Activated CD4-positive, CD25-positive, alpha-beta regulatory T cell (primary cell): ENCODE measurements around the gene SRP72.
"Not testable (repeated sequence)": the region's sequence is repeated elsewhere in the genome, so short reads cannot be mapped to it uniquely, and the experiment has no call there.

Experiments used
- DNase-seq, 4 experiments: peaks; one replicate each; lab custom pipeline; 2025; lab: John Stamatoyannopoulos, UW

SRP72 gene

DNA sequence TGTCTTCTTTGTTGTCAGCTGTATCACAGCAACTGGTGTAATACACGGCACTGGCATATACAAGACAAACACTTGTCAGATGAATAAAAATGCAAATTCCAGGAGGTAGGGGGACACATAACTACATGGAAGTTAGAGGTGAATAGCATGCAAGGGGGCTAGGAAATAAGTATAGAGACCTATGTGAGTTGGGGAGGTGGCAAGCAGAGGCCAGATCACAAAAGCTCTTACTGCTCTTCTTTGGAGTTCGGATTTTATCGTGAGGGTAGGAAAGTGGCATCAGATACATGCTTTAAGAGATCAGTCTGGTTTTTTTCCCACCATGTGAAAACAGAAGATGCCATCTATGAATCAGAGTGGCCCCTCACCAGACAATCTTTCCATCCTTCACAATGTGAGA lies 2.8 kb upstream of the SRP72 start:
- DNase-seq = no peak

- no peak for DNase-seq
Measured at GRCh38 chr4:56465599-56466295, 1.7 kb upstream of the SRP72 start.

DNA sequence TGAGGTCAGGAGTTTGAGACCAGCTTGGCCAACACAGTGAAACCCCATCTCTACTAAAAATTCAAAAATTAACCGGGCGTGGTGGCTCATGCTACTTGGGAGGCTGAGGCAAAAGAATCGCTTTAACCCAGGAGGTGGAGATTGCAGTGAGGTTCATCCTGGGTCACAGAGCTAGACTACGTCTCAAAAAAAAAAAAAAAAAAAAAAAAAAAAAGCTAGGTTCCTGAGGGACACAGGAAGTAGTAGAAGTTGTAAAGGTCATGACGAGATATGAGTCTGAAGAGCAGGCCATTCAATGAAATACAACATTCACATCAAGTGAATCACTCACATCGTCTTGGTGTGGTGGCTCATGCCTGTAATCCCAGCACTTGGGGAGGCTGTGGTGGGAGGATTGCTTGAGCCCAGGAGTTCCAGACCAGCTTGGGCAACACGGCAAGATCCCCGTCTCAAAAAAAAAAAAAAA lies 1.1 kb upstream of the SRP72 start:
- DNase-seq = not testable (repeated sequence)

DNA sequence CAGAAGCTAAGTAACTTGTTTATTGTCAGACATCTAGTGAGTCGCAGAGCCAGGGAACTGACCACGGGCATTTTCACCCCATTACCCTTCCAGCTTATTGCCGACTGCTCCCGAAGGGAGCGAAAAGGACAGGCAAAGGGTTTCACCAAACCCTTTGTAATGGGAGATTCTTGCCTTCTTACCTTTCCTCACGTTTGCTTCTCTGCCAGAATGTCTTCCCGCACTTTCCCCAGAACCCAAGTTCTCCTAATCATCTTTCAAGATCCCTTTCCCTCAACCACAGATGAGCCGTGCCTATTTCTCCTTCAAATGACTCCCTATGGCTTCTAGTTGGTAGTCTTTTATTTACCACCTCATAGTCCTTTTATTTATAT lies 520 bp upstream of the SRP72 start:
- no peak for DNase-seq

DNA sequence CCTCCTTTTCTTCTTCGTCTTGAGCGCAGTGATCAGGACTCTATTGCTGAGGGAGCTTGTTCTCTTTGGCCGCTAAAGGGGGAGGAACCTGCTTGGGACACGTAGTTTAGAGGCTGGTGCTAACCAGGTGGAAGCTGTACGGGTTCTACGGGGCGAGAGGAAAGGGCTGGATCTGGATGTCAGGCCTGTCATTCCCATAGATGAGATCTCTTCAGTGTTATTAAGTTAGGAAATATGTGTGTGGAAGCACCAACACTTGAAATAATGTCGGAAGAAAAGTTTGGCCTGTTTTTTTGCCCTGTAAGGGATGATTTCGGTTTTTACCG lies 643 bp downstream of the SRP72 start:
- peak in 1 of 4 experiments; percentile 2 for DNase-seq

DNA sequence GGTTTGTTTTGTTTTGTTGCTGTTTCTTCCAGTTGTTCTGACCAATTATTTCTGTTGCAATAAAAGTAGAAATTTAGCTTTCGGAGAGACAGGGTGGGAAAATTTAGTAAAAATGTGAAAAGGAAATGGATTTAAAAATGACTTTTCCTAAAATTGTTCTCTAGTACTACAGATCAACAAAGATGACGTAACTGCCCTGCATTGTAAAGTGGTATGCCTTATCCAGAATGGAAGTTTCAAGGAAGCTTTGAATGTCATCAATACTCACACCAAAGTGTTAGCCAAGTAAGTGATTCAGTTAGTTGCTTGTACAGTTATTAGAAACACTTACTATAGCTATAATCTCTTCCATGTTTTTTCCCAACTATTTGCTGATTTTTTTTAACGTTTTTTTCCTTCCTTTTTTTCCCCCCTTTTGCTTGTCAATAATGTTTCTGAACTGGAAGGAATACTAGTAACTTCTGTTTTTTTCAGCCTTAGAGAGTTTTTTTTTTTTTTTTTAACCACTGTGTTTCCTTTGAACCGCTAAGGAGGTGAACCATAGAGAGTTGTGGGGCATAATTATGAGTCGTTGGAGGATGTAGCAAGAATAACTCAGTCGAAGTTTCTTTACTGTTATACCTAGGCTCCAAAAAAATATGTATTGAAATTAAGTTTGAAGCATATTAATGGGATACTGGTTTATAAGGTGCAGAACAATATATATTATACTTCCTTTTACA lies 2.2 kb downstream of the SRP72 start:
- no peak for DNase-seq

DNA sequence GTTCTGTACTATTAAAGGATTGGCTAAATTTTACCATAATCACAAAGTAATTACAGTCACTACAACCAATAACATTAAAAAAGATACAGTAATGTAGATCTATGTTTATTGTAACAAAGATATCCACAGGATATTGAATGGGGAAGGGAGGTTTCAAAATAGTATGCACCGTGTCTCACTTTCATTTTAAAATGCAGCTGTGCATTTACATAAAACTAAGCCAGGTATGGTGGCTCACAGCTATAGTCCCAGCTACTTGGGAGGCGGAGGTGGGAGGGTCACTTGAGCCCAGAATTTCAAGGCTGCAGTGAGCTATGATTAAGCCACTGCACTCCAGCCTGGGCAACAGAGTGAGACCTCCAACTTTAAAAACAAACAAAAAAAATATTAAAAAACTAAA lies 8.5 kb downstream of the SRP72 start:
- DNase-seq = no peak

DNA sequence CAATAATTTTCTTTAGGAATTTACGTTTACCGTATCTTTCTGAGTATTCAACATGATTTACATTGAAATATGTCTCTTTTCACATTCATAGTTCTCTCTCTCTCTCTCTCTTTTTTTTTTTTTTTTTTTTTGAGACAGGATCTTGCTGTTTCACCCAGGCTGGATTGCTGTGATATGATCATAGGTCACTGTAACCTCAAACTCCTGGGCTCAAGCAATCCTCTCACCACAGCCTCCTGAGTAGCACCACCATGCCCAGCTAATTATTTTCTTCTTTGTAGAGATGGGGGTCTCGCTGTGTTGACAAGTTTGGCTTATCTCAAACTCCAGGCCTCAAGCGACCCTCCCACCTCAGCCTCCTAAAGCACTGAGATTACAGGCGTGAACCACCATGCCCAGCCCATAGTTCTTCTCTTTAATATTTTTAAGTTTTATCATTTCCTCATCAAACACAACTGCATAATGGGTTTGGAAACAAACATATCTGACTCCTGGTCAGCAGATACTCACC lies 9.8 kb downstream of the SRP72 start:
- no peak for DNase-seq

DNA sequence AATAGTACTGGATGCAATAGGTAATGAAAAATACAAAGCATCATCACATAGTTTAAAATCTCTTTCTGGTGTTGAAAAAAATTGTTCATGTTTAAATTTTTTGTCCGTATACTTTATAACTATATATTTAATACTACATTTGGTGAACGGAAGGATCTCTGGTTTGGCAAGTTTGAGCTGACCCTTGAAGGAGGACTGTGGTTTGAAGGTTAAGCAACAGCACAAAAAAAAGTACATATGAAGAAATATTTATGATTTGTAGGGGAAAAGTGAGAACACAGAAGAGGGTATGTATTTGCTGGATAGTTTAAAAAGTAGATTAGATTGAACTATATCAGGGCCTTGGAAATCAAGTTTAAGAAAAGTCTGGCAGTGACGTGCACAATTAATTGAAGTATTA lies 13.3 kb downstream of the SRP72 start:
- no peak for DNase-seq

GRCh38 chr4:56496241-56496640 lies 28.8 kb downstream of the SRP72 start:
- no peak for DNase-seq

DNA sequence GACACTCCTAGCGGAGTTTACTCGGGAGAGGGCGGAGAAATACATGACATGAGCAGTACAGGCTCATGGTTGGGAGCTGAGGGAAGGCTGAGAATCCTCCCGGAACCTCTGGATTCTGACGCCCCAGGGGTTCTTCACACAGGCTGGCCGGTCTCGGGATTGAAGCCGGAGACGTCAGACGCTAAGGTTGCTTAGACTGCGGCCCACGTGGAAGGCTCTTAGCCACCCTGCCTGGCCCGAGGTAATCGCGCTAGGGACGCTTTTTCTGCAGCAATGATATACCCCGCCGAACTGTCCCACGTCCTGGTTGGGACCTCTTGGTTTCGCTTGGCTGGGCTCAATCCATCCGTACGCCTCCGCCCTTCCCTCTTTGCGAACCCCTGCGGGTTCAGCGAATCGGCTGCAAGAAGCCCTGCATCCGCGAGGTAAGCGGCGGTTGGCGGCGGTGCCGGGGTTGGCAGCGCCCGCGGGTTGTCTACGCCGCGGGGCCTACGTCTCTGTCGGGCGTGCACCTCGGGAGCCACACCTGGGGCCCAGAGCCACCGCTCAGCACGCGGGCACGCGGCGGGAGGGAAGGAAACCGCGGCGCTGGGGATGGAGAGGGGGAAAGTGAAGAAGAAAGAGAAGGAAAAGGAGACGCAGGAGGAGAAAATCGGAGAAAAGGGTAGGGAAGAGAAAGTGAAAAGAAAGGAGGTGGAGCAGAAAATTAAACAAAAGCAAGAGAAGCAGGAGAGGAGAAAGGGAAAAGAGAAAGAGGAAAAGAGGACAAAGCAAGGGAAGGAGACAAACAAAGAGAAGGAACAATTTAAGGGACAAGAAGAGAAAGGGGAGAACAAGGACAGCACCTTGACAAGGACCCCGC lies 38.1 kb downstream of the SRP72 start, which contains the start of gene ARL9:
Gene ARL9 (plus strand): TSS at position 523 of the 862 bp plus-strand sequence. CDS start 72 bp downstream, at position 595.
- DNase-seq = peak in 3 of 4 experiments; percentile 22 to 45 (median 44)

- DNase-seq = no peak
Measured at GRCh38 chr4:56511098-56511497, 43.7 kb downstream of the SRP72 start.

GRCh38 chr4:56512166-56512565 lies 44.7 kb downstream of the SRP72 start:
- no peak for DNase-seq

GRCh38 chr4:56513517-56513916 lies 46.1 kb downstream of the SRP72 start:
- DNase-seq = no peak

- peak; percentile 55 to 77 (median 64) for DNase-seq
Measured at GRCh38 chr4:56530269-56531148, 63.1 kb downstream of the SRP72 start.

GRCh38 chr4:56531149-56531770 lies 63.8 kb downstream of the SRP72 start:
- no peak for DNase-seq

DNA sequence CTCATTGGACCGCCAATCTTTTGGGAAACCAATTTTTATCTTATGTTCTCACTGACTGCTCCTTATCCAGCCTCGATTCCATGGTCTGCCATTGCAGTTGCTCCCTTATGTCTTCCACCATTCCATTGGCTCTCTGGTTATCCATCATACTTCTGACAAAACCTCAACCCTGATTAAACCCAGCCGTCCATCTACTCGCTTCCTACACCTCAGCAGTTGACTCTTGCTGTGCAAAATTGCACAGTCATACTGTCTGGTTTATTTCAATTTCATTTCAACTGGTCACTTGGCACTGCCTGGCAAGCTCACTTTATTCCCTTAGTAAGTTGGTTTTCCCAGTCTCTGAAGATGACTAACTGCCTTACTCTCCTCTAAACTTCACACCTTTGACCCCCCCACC lies 64.4 kb downstream of the SRP72 start:
- DNase-seq = no peak

GRCh38 chr4:56532239-56532638 lies 64.8 kb downstream of the SRP72 start:
- DNase-seq = no peak

DNA sequence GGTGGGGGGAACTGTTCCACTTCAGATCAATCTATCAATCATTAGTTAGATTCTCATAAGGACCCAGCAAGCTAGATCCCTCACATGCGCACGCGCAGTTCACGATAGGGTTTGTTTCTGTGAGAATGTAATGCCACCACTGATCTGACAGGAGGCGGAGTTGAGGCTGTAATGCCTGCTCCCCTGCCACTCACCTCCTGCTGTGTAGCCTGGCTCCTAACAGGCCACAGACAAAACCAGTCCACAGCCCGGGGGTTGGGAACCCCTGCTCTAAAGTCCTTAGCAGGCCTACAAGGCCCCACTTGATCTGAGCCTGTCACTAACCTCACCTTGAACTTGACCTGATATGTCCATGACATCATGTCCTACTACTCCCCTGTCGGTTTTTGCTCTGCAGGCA lies 68.5 kb downstream of the SRP72 start:
- DNase-seq = no peak

- DNase-seq = no peak
Measured at GRCh38 chr4:56537147-56537546, 69.7 kb downstream of the SRP72 start.

DNA sequence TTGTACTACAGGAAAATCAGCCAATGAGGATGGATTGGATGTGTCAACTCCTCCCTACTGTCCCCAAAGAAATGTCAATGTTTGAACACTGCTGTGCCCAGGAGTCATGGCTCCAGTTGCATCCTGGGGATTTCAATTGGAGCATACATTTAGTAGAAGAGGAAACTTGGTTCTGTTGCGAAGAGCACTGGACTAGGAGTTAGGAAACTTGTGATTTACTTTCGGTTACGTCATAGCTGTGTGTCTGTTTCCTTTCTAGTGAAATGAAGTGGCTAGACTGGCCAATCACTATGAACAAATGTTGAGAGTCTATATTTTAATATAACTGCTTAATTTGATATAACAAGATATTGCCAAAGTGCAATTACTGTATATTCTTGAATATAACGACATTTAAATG lies 73.4 kb downstream of the SRP72 start:
- no peak for DNase-seq
